ENCODE data around the gene KIF1A. TPM values are rescaled to one million over a fixed set of nuclear protein-coding genes. Genes with fewer than 3 reads are reported as not detected.

The KIF1A gene
- total RNA-seq, 2 experiments from 2014 or later = 9.0 to 10.2 TPM

DNA sequence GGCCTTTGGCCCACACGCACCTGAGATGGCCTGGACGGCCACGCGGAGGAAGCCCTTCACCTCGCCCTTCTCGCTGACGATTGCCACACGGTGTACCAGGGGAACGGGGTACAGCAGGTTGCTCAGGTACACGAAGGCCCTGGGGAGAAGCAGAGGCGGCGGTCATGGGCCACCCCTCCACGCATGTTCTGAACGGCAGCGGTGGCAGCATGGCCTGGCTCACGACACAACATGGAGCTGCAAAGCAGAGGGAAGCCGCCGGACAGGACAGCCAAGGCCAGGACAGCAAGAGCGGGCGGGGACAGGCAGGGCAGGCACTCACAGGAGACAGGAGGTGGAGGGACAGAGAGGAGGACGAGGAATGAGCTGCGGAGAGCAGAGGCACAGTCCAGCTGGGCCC is 69.6 kb downstream of the KIF1A start:
- Mint-ChIP-seq H3K36me3 (ENCODE audit: low read depth) (no peaks in the 10 kb centered on the region), H3K27me3 (no peaks in the 10 kb centered on the region), H3K4me1 (ENCODE audit: low read depth) (no peaks in the 10 kb centered on the region), H3K27ac (no peak overlapping the region), H3K9me3 (no peaks in the 10 kb centered on the region), H3K4me3 (no peak overlapping the region)
- POLR2A ChIA-PET = no interaction called here
- DNase-seq (no peak), ATAC-seq (no peak)
- TF ChIP-seq, protein P1, sequence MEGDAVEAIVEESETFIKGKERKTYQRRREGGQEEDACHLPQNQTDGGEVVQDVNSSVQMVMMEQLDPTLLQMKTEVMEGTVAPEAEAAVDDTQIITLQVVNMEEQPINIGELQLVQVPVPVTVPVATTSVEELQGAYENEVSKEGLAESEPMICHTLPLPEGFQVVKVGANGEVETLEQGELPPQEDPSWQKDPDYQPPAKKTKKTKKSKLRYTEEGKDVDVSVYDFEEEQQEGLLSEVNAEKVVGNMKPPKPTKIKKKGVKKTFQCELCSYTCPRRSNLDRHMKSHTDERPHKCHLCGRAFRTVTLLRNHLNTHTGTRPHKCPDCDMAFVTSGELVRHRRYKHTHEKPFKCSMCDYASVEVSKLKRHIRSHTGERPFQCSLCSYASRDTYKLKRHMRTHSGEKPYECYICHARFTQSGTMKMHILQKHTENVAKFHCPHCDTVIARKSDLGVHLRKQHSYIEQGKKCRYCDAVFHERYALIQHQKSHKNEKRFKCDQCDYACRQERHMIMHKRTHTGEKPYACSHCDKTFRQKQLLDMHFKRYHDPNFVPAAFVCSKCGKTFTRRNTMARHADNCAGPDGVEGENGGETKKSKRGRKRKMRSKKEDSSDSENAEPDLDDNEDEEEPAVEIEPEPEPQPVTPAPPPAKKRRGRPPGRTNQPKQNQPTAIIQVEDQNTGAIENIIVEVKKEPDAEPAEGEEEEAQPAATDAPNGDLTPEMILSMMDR (IDR thresholded peaks at IDR 0.05) = no peak
- CTCF ChIA-PET = no interaction called here
- intact Hi-C loops (cut with micrococcal nuclease) = no loop called here

- no peaks in the 10 kb centered on the region for H3K9me3 Mint-ChIP-seq
- CTCF ChIA-PET = no interaction called here
Measured at GRCh38 chr2:240749516-240749915, 70.5 kb downstream of the KIF1A start.

GRCh38 chr2:240747256-240747655 is 72.8 kb downstream of the KIF1A start:
- H3K9me3 Mint-ChIP-seq = no peaks in the 10 kb centered on the region
- TF ChIP-seq, protein P1 (IDR thresholded peaks at IDR 0.05) = no peak
- no peaks in the 10 kb centered on the region for H3K36me3 Mint-ChIP-seq (ENCODE audit: low read depth)
- ATAC-seq (no peak), DNase-seq (no peak)
- no peak overlapping the region for H3K4me3 Mint-ChIP-seq
- no peaks in the 10 kb centered on the region for H3K27me3 Mint-ChIP-seq
- no peaks in the 10 kb centered on the region for H3K4me1 Mint-ChIP-seq (ENCODE audit: low read depth)
- intact Hi-C loops (cut with micrococcal nuclease) = no loop called here
- ChIA-PET POLR2A (no interaction called here), CTCF (no interaction called here)
- no peak overlapping the region for H3K27ac Mint-ChIP-seq

More at GRCh38 chr2:240749516-240749915, 70.5 kb downstream of the KIF1A start:
- ATAC-seq = no peak
- no peak for DNase-seq
- H3K27ac Mint-ChIP-seq = no peak overlapping the region
- POLR2A ChIA-PET = no interaction called here
- no peaks in the 10 kb centered on the region for H3K36me3 Mint-ChIP-seq (ENCODE audit: low read depth)
- H3K4me3 Mint-ChIP-seq = no peak overlapping the region
- H3K27me3 Mint-ChIP-seq = no peaks in the 10 kb centered on the region
- no peaks in the 10 kb centered on the region for H3K4me1 Mint-ChIP-seq (ENCODE audit: low read depth)
- intact Hi-C loops (cut with micrococcal nuclease) = no loop called here
- TF ChIP-seq, protein P1 (IDR thresholded peaks at IDR 0.05) = no peak

DNA sequence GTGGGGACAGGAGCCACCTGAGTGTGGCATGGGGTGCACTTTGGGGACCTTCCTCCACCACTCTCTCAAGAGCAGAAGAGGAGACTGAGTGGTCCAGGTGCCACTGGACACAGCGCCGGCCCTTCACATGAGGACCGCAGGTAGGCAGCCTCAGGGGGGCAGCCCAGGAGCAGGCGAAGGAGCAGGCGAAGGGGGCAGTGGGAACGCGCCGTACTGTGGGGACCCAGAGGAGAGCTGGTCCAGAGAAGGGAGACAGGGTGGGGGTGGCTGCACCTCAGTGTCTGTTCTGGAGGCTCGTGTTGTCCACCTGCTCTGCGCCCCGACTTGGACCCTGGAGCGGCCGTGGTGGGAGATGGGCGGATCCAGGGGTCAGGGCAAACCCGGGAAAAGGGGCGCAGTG is 73.3 kb downstream of the KIF1A start:
- ATAC-seq = no peak
- Mint-ChIP-seq H3K36me3 (ENCODE audit: low read depth) (no peaks in the 10 kb centered on the region), H3K4me3 (no peak overlapping the region), H3K4me1 (ENCODE audit: low read depth) (no peaks in the 10 kb centered on the region), H3K27me3 (no peaks in the 10 kb centered on the region), H3K27ac (no peak overlapping the region), H3K9me3 (no peaks in the 10 kb centered on the region)
- intact Hi-C loops (cut with micrococcal nuclease) = no loop called here
- ChIA-PET POLR2A (no interaction called here), CTCF (no interaction called here)
- DNase-seq = no peak
- TF ChIP-seq, protein P1 (IDR thresholded peaks at IDR 0.05) = no peak

GRCh38 chr2:240745962-240746361 is 74.1 kb downstream of the KIF1A start:
- intact Hi-C loops (cut with micrococcal nuclease) = no loop called here
- ATAC-seq = no peak
- H3K4me1 Mint-ChIP-seq (ENCODE audit: low read depth) = no peaks in the 10 kb centered on the region
- no peak for DNase-seq
- H3K27ac Mint-ChIP-seq = no peak overlapping the region
- CTCF ChIA-PET = no interaction called here
- no peaks in the 10 kb centered on the region for H3K27me3 Mint-ChIP-seq
- TF ChIP-seq, protein P1 (IDR thresholded peaks at IDR 0.05) = no peak
- no peaks in the 10 kb centered on the region for H3K36me3 Mint-ChIP-seq (ENCODE audit: low read depth)
- H3K9me3 Mint-ChIP-seq = no peaks in the 10 kb centered on the region
- POLR2A ChIA-PET = no interaction called here
- no peak overlapping the region for H3K4me3 Mint-ChIP-seq
